HEK293T (cell line): ENCODE measurements around the gene POLR3B.

Source experiments
- BHLHE40 ChIP-seq: fragments of 450-650 bp; IDR thresholded peaks from 2 replicates; pipeline ENCODE4 v1.6.1; 2016; ENCODE audit warnings: mild to moderate bottlenecking, moderate library complexity, borderline replicate concordance
- ELF4 ChIP-seq: fragments of 450-650 bp; IDR thresholded peaks from 2 replicates; pipeline ENCODE4 v1.6.1; 2017; ENCODE audit warnings: antibody characterized with exemption
- L3MBTL2 ChIP-seq: fragments of 450-650 bp; conservative IDR thresholded peaks from 2 replicates; pipeline ENCODE4 v1.6.1; 2016; ENCODE audit warnings: mild to moderate bottlenecking
- NFRKB ChIP-seq: fragments of 450-650 bp; IDR thresholded peaks from 2 replicates; pipeline ENCODE4 v1.6.1; 2016; ENCODE audit warnings: mild to moderate bottlenecking, moderate library complexity
- PKNOX1 ChIP-seq: fragments of 450-650 bp; IDR thresholded peaks from 2 replicates; pipeline ENCODE4 v1.6.1; 2016
- SP1 ChIP-seq: fragments of 450-650 bp; IDR thresholded peaks from 2 replicates; pipeline ENCODE4 v1.6.1; 2017
- SUZ12 ChIP-seq: fragments of 450-650 bp; IDR thresholded peaks from 2 replicates; pipeline ENCODE4 v1.6.1; 2016; ENCODE audit warnings: mild to moderate bottlenecking
- TARDBP ChIP-seq: fragments of 450-650 bp; IDR thresholded peaks from 2 replicates; pipeline ENCODE4 v1.6.1; 2016

GRCh38 chr12:106428384-106428783 is 70.8 kb downstream of the POLR3B start:
- no peak for TF ChIP-seq TARDBP
- no peak for TF ChIP-seq SP1
- TF ChIP-seq BHLHE40: no peak
- TF ChIP-seq L3MBTL2: no peak
- TF ChIP-seq NFRKB: no peak
- no peak for TF ChIP-seq ELF4
- no peak for TF ChIP-seq SUZ12
- no peak for TF ChIP-seq PKNOX1
